Measurements from ENCODE around the gene SIRT2. TPM values are rescaled to one million over a fixed set of nuclear protein-coding genes. Genes with fewer than 3 reads are reported as not detected.
"Not testable (repeated sequence)": the region's sequence is repeated elsewhere in the genome, so short reads cannot be mapped to it uniquely, and the experiment has no call there.

Gene SIRT2
- total RNA-seq (2014; rRNA removed; shearing (Covaris generic)): 50.3 and 59.0 TPM in 2 replicates

DNA sequence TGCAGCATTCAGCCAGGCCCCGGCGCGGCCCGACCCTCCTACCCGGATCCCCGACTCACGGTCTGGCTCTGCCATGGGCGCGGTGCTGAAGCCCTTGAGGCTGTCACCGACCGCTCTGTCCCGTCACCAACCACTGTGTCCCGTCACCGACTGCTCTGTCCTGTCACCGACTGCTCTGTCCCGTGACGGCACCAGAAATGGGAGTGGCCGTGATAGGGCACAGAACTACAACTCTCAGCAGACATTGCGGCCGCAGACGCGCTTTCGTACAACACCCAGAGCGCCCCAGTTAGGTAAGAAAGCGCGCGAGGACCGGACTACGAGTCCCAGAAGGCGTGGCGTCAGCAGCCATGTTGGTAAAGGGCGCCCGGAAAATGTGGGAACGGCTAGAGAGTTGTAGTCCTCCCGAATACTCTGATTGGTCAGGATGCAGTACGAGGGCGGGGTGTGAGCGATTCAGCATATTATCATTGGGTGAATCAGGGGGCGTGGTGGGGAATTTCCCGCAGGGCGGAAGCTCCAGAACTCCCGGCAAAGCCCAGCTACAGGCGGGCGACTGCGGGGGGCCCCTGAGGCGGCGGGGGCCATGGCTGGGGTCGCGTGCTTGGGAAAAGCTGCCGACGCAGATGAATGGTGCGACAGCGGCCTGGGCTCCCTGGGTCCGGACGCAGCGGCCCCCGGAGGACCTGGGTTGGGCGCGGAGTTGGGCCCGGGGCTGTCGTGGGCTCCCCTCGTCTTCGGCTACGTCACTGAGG is at the start of gene SIRT2, which contains the start of gene NFKBIB:
TSS of gene SIRT2 (minus strand) at position 172 of the 755 bp plus-strand sequence. CDS start at position 75, 97 bp downstream.
TSS of gene NFKBIB (plus strand) at position 523 of the 755 bp plus-strand sequence. CDS start at position 587, 64 bp downstream.
- peak; percentile 100 for DNase-seq (ENCODE audit: low spot score)

DNA sequence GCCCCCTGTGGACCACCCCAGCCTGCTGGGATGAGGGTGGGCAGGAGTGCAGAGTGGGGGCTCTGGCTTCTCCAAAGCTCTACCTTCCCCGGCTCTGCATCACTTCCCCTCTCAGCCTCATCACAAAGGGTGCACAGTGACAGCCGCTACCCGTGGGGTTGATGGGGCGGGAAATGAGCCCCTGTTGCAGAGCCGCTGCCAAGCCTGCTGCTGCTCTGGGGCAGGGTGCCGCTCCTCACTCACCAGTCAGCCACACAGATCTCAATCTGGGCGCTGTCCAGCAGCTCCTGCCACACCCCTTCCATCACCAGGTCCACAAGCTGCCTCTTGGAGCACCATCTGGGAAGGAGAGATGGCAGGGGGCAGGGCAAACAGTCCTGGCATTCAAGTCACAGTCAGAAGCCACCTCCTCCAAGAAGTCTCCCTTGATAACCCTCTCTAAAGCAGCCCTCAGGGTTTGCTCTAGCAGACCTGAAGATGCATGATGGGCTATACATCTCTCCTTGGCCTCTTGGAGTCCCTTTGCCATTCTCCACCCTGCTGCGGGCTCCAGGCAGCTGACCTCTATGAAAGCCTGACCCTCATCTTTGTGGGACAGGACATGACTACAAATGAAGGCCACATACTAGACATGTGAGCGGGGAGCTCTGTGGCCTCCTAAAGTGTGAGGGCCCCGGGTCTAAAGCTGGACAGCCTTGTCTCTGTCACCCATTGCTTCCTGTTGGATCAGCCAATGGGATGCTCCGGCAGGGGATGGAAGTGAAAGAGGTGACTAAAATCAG is 47.0 kb upstream of the SIRT2 start:
- DNase-seq (ENCODE audit: low spot score): peak; percentile 20

DNA sequence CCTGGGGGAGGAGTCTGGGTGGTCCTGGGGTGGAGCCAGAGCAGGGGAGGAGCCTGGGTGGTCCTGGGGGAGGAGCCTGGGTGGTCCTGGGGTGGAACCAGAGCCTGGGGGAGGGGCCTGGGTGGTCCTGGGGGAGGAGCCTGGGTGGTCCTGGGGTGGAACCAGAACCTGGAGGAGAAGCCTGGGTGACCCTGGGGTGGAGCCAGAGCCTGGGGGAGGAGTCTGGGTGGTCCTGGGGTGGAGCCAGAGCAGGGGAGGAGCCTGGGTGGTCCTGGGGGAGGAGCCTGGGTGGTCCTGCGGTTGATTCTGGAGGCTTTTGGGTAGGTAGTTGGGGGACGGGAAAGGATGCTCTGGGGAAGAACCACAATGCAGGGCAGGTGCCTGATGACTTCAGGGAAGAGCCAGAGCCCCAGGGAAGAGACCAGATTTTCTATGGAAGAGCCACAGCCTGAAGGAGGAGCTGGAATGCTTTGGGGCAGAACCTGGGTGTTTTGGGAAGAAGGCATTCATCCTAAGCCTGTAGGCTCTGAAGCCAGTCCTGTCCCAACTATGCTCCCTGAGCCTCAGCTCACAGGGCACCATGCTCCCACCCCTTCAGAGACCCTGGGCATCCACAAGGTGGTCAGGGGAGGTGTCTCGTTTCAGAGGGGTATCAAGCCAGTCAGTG is 46.3 kb upstream of the SIRT2 start:
- no peak for DNase-seq (ENCODE audit: low spot score)

DNA sequence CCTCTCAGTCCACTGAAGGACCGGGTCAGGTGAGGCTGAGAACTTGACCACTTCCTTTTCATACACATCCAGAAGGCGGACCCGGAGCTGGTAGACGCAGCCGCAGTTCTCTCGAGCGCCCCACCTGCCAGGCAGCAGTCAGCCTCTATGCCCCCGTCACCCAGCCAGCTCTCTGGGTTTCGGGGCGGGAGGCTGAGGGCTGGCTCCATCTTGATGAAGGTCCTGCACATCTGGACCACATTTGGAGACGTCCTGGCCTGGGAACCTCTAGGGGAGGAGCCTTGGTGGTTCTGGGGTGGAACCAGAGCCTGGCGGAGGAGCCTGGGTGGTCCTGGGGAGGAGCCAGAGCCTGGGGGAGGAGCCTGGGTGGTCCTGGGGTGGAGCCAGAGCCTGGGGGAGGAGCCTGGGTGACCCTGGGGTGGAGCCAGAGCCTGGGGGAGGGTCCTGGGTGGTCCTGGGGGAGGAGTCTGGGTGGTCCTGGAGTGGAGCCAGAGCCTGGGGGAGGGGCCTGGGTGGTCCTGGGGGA is 45.6 kb upstream of the SIRT2 start:
- DNase-seq (ENCODE audit: low spot score): no peak

DNA sequence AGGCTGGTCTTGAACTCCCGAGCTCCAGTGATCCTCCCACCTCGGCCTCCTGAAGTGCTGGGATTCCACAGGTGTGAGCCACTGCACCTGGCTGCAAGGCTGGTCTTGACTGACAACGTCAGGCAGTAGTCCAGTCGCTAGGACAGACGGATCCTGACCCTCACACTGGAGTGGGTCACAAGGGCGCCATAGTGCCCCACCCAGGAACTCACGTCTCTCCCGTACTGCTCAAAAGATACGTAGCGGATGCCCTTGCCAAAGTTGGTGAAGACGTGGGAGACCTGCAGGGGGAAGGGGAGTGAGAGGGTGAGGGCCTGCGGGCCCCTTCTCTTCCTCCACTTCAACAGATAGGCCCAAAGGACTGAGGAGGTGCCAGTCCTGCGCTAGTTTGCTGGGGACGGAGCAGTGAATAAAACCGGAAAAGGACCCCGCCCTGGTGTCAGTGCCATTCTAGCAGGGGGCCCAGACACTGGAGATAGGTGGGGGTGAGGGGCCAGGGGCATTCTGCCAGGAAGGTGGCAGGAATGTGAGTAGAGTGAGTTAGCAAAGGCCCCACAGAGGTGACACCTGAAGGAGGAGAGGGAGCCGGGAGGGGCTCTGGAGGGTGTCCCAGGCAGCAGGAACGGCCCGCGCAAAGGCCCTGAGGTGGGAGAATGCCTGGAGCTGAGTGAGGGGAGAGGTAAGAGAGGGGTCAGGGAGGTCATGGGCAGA is 43.2 kb upstream of the SIRT2 start:
- DNase-seq (ENCODE audit: low spot score): no peak

DNA sequence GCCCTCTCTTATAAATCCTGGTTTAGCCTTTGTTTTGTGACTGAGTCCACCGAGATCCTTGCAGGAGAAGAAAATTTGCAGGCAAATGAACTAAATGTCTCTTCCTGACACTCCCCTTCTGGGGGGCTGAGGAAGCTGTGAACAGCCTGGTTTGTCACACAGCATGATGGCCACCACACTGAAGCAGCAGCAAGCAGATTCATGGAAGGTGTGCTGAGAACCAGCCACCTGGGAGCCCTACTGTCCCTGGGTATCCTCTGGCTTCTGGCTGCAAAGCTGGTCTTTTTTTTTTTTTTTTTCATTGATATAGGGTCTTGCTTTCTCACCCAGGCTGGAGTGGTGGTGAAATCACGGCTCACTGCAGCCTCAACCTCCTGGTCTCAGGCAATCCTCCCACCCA is 42.6 kb upstream of the SIRT2 start:
- no peak for DNase-seq (ENCODE audit: low spot score)

DNA sequence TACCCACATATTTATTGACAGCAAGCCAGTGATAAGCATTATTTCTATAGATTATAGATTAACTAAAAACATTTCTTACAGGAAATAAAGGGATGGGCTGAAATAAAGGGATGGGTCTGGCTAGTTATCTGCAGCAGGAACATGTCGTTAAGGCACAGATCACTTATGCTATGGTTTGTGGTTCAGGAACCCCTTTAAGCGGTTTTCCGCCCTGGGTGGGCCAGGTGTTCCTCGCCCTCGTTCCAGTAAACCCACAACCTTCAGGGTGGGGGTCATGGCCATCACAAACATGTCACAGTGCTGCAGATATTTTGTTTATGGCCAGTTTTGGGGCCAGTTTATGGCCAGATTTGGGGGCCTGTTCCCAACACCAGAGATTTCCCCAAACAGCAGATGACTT is 42.0 kb upstream of the SIRT2 start:
- DNase-seq (ENCODE audit: low spot score): not testable (repeated sequence)

DNA sequence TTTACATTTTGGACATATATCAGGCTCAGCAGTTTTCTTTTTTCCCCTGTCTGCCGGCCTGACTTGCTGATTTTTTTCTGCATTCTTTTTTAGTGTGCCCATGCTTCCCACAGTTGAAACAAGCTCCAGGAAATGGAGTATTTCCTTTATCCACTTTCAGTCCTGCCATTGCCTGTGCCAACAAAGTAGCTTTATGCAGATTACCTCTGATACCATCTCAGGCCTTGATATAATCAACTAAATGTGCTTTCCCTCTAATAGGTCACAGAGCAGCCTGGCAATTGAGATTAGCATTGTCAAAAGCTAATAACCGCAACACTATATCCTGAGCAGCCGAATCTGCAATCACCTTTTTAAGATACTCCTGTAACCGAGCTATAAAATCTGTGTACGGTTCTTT is 40.5 kb upstream of the SIRT2 start:
- DNase-seq (ENCODE audit: low spot score): no peak

DNA sequence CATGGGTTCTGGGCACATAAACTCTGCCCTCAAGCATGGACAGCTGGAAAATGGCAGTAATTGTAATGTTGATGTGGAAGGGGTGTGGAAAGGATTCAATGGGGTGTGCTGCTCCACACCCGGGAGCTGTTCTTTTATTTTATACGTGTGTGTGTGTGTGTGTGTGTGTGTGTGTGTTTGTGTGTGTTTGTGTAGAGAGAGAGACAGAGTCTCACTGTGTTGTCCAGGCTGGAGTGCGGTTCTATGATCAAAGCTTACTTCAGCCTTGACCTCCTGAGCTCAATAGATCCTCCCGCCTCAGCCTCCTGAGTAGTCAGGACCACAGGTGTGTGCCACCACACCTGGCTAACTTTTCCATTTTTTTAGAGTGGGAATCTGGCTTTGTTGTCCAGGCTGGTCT is 34.1 kb upstream of the SIRT2 start:
- DNase-seq (ENCODE audit: low spot score): no peak

DNA sequence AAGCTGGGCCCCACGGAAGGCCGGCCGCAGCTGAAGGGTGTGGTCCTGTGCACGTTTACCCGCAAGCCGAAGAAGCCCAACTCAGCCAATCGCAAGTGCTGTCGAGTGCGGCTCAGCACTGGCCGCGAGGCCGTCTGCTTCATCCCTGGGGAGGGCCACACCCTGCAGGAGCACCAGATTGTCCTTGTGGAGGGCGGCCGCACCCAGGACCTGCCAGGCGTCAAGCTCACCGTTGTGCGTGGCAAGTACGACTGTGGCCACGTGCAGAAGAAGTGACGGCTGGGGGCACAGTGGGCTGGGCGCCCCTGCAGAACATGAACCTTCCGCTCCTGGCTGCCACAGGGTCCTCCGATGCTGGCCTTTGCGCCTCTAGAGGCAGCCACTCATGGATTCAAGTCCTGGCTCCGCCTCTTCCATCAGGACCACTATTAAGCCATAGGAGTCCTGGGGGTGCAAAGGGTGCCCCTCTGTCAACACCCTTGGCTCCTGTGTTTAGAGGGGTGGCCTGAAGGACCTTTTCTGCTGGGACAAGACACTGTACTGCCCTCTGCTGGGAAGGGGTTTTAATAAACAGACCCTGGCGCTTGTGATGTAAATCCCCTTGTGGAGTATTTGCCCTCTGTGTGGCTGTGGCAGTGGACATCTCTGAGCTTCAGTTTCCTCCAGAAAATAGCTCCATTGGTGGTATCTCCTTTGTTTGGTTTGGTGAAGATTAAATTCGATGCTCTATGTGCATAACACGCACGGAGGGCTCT is 33.2 kb upstream of the SIRT2 start:
- DNase-seq (ENCODE audit: low spot score): no peak

DNA sequence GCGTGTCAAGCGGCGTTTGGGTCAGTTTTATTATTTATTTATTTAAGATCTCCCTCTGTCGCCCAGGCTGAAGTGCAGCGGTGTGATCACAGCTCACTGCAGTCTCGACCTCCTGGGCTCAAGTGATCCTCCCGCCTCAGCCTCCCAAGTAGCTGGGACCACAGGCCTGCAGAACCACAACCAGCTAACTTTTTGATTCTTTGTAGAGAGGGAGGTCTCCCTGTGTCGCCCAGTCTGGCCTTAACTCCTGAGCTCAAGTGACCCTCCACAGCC is 32.0 kb upstream of the SIRT2 start:
- no peak for DNase-seq (ENCODE audit: low spot score)

DNA sequence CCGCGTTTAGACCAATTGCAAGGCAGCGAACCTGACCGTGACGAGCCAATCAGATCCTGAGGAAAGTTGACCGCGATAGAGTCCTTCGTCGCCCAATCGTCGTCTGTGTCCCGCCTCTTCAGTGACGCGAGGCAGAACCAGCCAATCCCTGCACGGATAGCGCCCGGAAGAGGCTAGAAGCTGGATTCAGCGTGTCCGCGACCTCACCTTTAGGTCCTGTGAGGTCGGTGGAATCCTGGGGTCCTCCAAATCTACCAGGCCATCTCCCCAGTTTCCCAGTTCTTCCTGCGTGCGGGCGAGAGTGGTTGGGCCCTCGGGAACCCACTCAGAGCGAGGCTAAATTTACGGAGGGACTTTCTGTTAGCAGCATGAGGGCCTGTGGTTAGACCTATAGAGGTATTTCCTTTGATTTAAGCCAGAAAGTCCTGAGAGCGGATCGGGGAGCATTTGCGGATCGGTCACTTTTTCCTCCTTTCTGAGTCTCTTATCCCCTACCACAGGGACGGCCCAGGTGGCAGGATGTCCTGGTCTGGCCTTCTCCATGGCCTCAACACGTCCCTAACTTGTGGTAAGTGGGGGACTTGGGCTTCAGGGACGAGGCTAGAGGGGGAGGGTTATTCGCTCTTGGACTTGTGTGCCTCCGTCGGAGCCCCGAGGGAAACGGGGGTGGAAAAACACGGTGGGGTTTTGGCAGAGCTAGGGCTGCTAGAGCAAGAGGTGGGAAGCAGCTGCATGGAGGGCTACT is 31.5 kb upstream of the SIRT2 start, which contains the start of gene MRPS12:
TSS of gene MRPS12 (plus strand) at position 169 of the 745 bp plus-strand sequence. CDS start at position 520, 351 bp downstream.
- peak; percentile 99 for DNase-seq (ENCODE audit: low spot score)

DNA sequence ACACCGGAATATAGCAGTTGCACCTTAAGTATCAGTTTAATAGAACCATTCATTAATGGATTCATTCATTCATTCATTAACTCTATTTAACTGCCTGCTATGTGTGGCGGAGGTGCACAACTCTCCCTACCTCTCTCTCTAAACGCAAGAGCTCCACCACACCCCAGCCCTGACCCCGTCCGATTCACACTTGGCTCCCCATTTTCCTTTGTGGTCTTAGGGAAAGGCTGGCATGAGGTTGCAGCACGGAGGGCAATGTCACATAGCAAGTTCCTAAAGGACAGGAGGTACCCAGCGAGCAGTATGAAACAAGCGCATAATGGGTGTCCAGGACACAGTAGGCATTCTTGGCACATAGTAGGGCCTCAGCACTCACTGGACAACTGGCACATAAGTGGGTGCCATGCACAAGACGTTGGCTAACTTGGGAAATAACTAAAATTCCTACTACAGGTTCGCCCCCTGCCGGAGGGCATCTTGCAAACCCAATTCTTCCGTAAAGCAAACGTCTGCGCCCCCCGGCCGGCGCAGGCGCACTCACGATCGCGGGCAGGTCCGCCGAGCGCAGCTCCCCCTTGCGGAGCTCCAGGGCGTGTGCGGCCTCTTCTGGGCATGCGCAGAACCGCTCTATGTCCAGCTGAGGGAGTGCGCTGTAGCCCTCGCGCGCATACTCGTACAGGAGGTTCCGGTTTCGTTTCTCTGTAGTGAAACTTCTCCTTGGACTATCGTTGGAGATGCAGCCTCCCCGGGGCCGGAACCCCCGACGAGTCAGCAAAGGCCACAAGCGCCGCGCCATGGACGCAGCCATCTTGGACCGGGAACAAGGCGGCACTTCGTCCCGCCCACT is 30.7 kb upstream of the SIRT2 start, which contains the start of gene SARS2:
TSS of gene SARS2 (minus strand) at position 835 of the 847 bp plus-strand sequence. CDS start at position 808, 27 bp downstream.
- peak; percentile 93 for DNase-seq (ENCODE audit: low spot score)

DNA sequence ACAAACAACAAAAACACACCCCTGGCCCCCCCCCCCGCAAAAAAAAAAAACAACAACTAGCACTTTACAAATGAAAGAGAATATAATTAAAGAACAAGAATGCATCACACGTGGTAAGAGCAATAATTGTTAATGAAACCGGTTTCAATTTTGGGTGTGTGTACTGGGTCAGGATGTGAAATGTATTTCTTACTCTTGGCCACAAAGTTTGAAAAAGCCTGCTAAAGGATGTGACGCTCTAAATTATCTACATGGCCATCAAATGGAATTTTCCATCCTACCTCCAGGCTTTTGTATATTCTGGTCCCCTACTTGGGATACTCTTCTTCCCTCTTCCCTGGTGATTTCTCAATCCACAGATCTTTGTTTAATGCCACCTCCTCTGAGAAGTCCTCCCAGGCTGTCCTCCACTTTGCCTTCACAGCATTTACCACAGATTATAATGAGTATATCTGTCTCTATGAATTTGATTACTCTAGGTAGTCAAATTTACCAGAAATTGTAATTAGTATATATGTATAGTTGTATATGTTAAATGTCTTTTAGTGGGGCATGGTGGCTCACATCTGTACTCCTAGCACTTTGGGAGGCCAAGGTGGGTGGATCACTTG is 29.1 kb upstream of the SIRT2 start:
- DNase-seq (ENCODE audit: low spot score): no peak

DNA sequence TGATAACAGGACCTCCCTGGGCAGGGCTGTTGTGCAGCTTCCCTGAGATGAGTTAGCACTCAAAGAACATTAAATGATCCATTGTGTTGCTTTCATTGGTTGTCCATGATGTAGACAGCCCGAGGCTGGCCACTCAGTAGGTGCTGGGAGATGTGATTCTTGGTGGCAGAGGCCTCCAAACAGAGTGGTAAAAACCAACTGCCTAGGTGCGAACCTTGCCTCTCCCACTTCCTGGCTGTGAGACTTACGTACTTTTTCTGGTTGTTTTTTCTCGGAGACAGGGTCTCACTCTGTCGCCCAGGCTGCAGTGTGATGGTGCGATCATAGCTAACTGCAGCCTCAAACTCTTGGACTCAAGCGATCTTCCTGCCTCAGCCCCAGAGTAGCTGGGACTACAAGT is 25.0 kb upstream of the SIRT2 start:
- no peak for DNase-seq (ENCODE audit: low spot score)

DNA sequence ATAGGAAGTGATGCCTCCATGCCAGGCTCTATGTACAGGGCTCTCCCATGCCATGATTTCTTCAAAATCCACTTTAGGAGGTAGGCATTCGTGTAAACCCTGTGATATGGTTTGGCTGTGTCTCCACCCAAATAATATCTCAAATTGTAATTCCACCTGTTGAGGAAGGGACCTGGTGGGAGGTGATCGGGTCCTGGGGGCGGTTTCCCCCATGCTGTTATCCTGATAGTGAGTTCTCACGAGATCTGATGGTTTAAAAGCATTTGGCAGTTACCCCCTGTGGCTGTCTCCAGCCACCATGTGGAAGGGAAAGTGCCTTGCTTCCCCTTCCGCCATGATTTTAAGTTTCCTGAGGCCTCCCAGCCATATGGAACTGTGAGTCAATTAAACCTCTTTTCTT is 23.1 kb upstream of the SIRT2 start:
- DNase-seq (ENCODE audit: low spot score): no peak

DNA sequence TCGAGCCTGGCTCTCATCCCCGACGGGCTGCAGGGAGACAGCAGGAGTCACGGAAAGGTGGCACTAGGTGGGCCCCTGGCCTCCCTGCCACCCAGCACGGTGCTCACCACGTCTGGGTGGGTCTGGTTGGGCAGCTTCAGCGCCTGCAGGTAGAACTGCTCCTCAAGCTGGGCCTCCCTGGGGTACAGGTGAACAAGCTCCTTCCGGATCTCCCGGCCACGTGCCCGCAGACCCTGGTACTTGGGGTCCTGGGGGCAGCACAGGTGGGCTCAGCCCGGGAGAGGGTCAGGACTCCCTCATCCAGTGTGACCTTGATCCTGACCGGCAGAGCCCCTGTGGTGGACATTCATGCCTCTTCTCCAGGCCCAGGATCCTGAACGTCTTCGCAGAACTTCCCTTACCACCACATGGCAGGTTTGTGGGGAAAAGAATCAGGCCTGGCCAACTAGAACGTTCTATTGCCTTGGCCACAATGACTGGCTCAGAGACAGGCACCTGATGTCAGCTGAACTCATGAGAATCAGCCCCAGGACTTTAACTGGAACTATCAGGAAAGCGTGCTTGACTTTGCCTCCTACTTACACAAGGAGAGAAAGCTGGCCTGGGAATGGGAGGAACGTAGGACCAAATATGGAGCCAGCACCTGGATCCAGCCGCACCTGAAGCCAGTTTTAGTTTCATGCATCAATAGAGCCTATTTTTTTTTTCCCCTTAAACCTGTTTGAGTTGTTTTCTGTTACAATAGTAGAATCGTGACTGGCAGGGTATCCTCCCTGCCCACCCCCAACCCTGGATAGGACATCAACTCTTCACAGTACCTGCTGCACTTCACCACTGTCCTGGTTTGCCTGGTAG is 22.2 kb upstream of the SIRT2 start:
- no peak for DNase-seq (ENCODE audit: low spot score)

All from A172 (cell line).